CD4-positive, alpha-beta T cell treated with Interleukin-2 at 100 ng/mL for 4 hours (primary cell): Measurements from ENCODE around the gene CACNB4.

Source experiments
- DNase-seq: peaks from one replicate; pipeline ENCODE4 v3.0.0-alpha.2; 2020; ENCODE audit warnings: low spot score

The CACNB4 gene

DNA sequence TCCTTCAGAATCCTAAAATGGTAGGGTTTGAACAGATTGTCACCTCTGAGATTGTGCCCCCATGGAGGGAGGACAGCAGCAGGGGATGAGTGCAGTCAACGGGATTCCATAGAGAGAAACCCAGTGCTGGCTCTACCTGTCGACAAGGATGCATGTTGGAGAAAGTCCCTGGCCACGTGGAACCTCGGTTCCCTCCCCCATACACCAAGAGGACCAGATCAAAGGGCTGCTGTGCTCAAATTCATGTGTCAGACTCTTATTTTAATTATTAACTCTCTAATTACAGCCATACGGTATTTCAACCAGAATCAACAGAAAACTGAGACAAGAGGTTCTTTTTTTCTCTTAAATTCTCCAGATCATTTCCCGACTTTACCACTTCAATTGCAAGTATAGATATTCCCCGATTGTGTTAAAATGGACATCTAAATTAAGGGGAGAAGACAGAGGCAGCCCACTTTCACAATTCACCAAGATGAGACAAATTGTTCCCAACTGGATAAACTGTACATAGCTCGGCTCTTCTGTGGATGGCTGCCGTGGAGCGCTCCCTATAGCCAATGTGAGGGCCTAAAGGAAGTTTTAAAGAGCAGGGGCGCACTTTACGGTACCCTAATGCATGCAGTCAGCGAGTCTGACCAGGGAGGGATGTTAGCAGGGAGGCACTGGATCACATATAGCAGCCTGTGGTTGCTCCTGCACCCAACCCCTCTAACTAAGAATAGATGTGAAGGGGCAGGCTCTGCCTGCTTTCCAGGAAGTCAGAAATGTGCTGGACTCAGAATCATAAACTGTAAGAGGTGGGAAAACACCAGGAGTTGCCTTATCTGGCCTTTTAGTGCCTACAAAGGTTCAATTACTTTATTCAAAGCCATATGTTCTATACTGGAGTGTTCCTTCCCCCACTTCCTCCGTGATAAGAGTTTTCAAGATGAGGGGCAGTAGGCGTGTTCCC lies 123.1 kb downstream of the CACNB4 start:
- no peak for DNase-seq

DNA sequence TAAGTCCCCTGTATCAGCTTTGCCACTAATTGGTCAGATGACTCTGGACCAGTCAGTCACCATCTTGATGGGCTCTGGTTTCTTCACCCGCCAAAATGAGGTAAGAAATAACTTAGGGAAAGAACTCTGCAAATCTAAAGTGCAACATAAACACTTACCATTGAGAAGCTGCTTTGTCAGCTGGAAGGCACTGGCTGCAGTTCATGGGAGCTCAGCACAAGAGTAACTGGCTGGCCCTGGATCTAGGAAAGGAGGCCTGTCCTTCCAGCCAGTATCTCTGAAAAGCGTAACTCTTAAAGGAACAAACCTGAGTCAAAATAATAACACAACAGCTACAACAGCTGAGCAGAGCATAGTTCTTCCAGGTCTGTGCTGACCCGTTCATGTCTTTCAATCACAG lies 123.9 kb downstream of the CACNB4 start:
- DNase-seq, result no peak

DNA sequence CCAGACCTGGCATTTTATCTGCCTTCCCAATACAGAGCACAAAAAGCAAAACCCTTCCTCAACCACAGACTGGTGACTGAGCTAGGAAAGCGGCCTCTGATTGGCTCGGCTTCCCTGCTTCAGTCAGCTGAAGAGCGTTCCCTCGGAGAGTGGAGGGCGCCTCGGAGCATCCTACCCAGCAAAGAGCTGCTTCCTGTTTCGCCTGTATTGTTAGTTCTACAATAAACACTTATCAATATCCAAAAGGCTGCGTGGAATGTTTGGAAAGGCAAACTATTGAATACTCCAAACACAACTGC lies 125.0 kb downstream of the CACNB4 start:
- DNase-seq, result no peak

DNA sequence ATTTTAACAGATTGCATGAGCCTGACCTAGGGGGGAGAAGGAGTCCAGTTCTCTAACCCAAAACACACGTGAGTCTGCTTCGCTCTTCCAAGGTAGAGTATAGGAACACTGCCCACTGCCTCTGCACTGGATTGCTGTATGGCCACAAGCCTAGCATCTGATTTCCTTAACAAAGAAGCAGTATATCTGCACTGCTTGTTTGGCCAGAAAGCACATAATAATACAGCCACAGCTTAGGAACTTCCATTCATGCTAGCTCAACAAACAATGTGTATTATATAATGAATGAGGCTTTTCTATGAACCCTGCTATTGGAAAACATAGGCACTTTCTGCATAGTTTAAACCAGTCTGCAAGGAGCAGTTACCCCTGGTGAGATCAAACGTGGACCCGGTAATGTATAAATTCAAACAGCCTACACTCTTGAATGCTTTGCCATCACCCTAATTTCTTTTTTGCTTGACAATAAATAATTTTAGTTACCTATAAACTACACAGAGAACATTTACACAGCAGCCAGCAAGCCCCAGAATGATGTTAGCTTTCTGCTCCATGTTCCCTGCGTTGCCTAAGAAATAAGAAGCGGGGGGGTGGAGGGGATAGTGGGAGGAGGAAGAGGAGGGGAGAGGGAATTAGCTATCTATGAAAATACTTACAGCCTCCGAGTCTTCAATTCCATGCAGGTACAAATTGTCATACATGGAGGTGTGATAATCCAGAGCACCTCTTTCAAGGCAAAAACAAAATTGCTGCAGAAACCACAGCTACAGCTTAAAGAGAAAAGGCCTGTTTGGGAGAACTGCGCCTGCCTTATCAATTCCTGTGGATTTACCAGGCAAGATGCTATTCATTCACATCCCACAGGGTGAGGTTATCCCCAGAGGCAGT lies 125.6 kb downstream of the CACNB4 start:
- DNase-seq, result no peak

DNA sequence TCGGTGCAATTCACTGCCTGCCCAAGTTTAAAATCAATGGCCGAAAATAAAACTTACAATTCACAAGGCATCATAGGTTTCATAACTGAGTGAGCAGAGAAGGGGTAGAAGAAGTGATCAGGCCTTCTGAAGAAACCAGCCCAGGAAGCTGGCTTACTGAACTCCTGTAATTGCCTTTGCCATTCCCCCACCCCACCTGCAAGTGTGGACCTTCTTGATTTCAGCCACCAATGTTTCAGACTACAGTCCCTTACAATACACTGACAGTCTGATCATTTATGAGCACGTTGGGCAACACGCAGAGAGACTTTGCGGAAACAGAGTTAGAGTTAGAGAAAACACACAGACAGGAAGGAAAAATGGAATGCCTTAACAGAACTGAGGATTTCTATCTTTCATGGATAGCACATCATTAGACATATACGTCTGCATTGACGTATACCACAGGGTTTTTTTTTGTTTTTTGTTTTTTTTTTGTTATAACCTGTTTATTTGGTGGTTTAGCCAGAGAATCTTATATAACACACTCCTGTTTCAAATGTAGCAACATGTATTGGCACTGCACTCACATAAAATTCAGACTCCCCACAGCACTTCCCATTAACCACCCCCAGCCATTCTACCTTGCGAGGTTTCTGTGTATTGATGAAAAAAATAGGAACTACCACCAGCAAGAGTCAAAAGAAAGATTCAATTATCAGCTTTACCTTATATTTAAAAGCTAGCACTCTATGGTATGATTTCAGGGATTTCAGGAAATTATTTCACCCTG lies 126.4 kb downstream of the CACNB4 start:
- no peak for DNase-seq

DNA sequence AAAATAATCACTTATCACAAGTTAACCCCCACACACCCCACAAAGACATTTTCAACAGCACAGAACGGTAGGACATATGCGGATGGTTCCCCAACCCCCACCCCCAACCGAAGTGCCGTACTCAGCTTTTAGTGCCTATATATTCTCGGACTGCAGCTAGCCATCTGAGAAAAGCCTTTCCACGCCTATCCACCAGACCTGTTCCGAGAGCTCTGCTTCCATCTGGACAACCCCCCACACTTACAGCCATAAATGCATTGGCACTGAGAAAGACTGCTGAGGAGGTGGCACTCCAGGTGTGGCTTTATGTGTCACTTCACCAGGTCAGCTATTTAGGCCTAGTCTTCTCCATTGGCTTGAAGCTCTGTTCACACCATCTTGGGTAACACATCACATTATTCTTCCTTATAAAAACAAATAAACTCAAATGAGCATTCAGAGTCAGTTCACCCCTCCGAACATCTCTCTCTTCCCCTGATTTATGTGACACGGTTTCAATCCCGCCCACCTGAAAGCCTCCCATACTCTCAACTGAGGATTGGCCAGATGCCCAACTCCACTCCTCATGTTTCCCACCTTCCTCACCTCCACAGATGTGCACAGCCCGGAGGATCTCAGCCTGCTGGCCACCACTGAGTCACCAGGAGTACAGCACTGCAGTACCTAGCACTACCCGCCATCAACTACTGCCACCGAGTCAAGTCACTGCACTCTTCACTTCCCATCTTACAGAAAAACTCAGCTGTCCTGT lies 127.4 kb downstream of the CACNB4 start:
- no peak for DNase-seq

DNA sequence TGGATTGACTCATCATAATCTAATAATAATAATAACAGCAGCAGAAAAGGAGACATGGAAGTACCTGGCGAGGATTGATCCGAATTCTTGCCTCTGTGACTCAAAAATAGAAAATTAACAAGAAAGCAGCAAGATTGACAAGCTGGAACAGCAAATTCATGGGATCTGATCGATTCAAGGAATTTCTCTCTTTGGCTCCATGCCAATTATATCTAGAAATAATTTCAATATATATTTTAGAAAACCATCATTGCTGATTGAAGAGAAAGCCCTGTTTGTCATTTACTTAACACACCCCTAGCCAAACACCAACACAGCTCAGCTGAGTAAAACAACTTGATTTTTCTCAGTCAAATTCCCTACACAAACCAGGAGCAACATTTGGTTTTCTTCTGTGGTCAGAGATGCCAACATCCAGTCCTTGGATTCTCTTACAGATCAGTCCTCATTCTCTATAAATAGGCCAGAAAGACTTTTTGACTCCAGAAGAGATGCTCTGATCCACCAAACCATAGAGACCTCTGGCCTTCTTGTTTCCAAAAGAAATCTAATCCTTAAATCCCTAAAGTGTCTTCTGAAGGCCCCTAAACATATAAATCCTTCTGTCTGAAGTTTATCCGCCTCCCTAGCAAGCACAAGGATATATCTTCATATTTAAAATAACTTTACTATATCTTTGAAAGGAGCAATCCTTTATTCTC lies 129.9 kb downstream of the CACNB4 start:
- no peak for DNase-seq

DNA sequence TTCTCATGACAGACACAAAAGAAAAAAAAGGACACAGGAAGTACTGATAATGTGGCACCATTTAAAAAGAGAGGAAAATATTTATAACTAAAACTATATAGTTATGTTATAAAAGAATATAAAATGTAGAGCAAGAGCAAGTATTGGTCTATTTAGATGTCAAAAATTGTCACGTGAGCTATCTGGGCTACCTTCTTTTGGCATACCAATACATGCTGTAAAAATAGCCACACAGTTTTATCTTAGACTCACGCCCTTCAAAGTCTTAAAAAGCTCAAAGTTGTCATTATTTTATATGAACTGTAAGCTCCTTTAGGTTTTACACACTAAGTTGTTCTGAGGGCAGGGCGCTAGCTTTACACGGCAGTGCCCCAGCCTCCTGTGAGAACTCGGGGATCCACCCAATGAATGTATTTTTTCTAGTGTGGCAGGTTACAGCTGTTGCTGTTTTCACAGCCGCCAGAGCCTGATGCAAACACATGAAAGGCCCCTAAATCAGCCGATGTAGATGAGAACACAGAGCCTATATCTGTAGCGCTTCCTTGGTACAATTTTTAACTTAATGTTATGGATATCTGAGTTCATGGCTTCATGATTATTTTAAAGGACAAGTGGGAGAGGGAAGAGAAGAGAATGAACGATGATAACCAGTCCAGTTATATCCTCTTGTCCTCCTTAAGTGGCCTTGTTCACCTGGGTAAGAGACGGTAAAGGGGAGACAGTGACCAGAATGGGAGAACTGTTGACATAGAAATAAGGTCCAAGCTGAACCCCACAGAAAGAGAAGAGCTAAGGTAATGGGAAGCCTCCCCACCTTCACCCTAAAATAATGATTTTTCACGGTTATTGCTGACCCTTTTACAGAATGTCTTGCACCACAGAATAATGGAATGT lies 130.8 kb downstream of the CACNB4 start:
- DNase-seq, result no peak

DNA sequence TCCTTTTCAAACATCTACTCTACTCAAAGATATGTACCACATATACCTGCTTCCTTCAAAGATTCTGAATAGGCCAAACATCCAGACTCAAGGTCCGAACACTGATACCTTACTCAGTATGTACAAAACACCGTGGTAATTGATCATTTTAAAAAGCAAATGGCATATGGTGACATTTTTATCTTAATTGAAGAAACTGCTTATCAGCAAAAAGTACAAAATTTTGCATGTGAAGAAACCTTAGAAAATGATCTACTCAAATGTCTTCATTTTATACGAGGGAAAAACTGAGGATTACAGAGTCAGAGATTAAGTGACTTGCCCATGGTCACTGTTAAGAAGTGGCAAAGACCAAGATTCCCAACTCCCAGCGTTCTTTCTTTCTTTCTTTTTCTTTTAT lies 133.0 kb downstream of the CACNB4 start:
- DNase-seq, result no peak

DNA sequence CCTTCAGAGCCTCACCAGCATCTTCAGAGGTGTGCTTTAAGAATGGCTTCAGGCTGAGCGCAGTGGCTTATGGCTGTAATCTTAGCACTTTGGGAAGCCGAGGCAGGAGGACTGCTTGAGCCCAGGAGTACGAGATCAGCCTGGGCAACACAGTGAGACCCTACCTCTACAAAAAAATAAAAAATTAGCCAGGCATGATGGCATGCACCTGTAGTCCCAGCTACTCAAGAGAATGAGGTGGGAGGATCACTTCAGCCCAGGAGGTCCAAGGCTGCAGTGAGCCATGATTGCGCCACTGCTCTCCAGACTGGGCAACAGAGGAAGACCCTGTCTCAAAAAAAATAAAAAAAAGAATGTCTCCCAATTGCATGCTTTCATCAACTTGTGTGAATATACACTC lies 137.3 kb downstream of the CACNB4 start:
- no peak for DNase-seq

DNA sequence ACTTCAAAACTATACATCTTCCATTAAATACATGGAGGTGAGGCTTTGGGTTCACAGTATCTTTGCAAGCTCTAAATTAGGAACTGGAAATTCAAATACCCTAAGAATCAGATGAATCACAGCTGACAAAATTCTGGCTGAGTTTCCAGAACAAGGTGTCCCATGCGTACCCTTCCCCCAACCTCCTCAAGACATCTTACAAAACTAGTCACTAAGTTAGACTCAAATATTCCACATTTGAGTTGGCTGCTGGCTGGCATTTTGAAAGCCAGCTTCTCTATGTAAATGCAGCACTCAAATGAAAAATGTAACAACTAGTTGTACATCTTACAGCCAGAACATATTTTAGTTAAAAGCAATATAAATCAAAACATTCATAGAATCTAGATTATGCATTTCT lies 139.6 kb downstream of the CACNB4 start:
- no peak for DNase-seq

DNA sequence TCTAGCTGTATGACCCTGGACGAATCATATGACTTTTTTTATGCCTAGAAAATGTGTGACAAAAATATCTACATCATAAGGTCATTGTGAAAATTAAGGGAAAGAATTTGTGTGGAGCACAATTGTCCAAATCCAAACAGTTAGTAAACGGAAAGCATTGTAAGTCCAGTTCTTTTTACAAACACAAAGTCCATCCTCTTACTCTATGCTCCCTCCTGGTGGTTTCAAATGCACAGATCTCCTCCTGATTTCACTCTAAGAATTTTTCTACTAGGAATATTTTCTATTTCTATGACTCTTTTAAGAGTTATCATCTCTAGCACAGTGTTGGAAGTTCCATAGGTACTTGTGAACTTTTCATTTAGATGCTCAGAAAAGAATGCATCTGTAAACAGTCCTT lies 145.4 kb downstream of the CACNB4 start:
- no peak for DNase-seq

DNA sequence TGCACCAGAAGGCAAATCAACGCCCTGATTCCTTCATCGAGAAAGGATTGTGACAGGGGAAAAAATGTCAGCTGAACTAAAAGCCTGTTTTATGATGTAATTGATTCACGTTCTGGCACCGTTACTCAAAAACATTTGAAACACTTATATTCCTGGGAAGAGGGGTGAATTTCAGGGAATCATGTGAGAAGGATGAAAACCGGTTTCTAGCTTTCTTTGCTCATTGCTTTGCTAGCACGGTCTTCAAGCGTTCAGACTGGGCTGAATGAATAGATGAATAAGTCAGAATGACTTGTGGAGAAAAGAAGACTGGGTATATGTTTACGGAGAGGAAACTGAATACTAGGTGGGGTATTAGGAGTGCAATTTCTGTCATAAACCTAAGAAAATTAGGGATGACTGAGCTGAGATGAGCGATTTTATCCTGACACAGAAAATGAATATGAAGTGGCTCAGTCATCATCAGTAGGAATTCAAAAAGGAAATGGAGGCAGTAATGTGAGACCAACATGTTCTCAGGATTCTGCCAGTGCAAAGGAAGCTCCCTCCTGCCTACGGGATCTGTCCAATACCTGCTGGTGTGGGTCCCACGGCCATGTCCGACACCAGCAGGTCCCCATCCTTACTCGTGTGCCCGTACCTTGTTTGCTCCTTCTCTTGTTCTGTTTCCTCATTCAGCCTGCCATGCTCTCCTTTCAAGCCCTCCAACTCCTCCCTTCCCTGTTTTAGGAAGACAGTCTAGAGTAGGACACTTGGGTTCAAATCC lies 146.0 kb downstream of the CACNB4 start:
- no peak for DNase-seq

DNA sequence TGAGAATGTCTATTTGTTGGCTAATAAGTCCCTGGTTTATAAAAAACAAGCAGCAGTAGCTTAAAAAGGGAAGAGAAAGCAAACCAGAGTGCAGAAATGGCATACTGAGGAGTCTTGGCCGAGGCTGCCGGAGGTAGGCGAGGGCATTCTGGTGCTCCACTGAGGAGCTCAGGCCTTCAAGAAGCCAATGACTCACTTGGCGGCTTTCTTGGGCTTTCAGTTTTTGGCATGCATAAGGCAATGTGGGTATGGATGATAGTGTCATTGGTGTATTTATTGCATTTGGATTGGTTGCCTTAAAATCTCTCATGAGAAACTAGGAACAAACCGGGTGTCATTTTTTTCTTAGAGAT lies 151.1 kb downstream of the CACNB4 start:
- DNase-seq, result no peak

DNA sequence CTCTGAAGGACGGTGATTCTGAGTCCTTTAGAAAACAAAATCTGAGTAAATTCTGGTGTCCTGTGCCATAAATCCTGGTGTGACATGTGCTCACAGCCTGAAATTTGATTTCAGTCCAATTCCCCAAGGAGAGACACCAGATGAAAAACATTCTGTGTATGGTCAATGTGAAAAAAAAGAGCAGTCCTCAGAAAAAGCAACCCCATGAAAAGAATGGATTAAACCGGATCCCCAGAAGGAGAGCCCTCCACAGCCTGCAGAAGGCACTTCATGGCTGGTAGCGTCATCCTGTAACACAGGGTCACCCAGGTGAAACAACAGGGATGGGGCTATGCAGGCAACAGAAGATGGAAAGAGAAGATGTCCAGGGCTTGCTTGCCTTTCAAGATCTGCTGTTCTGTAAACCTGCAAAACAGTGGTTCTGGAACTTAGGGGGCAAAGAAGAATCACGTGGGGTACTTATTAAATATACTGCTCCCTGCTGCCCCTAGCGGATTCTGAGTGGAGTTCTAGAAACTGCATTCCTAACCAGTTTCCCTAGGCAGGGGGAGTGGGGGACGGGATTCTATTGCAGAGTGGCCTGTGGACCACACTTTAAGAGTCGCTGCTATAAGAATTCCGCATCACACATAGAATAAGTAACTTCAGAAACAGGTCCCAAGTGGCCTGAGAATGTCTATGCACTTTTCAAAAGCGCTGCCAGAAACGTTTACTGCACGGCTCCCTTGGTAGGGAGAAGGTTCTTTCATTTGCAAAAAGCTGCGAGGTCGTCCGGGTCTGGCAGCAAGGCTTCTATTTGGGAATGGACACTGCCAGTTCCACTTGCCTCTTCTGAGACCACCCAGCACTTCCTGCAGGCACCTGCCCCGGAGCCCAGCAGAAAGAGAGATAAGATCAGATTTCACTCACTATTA lies 151.7 kb downstream of the CACNB4 start:
- peak; percentile 13 for DNase-seq

DNA sequence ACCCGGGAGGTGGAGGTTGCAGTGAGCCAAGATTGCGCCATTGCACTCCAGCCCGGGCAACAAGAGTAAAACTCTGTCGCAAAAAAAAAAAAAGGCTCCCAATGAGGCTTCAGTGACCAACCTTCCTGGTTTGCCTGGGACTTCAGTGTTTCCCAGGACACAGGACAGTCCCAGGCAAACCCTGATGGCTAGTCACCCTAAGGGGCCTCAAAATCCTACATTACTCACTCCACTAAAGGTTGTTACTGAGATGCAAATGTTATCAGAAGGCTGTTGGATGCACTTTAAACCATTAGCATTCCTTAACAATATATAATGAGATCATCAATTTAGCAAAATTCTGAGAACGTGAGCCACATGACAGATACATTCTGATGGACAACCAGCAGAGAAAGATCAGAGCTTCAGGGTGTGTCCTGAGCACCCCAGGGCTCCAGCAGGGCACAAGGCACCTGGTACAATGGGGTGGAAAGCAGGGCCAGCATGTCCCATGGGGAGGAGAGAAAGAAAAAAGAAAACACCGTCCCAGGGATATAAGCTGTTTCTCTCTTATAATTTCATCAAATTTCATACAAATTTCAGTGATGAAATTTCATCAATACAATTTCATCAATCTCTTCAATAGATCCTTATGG lies 152.5 kb downstream of the CACNB4 start:
- no peak for DNase-seq

DNA sequence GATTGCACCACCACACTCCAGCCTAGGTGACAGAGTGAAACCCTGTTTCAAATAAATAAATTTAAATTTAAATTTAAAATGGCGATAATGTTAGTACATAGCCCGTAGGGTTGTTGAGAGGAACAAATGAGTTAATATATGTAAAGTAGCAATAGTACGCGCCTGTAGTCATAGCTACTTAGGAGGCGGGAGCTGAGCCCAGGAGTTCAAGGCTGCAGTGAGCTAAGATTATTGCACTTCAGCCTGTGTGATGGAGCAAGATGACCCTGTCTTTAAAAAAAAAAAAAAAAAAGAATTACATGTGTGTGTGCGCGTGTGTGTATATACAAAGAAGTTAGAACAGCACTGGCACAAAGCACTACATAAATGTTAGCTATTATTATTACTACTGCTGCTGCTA lies 153.2 kb downstream of the CACNB4 start:
- DNase-seq, result no peak

DNA sequence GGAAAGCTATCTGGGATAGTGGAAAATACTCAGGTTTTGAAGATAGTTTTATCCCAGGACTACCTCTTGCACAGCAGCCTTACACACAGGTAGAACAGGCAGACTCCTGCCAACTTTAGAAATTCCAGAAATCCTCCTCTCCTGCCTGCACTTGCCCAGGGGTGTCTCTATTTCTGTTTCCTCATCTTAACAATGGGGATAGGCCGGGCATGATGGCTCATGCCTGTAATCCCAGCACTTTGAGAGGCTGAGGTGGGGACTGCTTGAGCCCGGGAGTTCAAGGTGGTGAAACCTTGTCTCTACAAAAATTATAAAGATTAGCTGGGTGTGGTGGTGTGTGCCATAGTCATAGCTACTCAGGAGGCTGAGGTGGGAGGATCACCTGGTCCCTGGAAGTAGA lies 153.7 kb downstream of the CACNB4 start:
- DNase-seq, result no peak
